GM19023 (cell line): ENCODE measurements around the gene RNF144B.
"Not testable (repeated sequence)": the region's sequence is repeated elsewhere in the genome, so short reads cannot be mapped to it uniquely, and the experiment has no call there.

Source experiments
- ATAC-seq: cut with Tn5 transposase; IDR thresholded peaks from one replicate; pipeline ENCODE4 v1.9.1; 2021; ENCODE audit warnings: mild to moderate bottlenecking, moderate library complexity; ENCODE audit not compliant: unreplicated experiment

RNF144B gene

GRCh38 chr6:18387061-18387721 is at the start of gene RNF144B:
RNF144B (plus strand) TSS chr6:18387350; CDS start chr6:18399535, 12,185 bp downstream.
- peak; percentile 89 for ATAC-seq

GRCh38 chr6:18339599-18339998 is 47.6 kb upstream of the RNF144B start:
- ATAC-seq: no peak

GRCh38 chr6:18340781-18341551 is 46.2 kb upstream of the RNF144B start:
- ATAC-seq: no peak

GRCh38 chr6:18342223-18342622 is 44.9 kb upstream of the RNF144B start:
- ATAC-seq: no peak

- ATAC-seq: no peak
Measured at GRCh38 chr6:18343741-18344140, 43.4 kb upstream of the RNF144B start.

- ATAC-seq: no peak
Measured at GRCh38 chr6:18347021-18347577, 40.1 kb upstream of the RNF144B start.

- ATAC-seq: no peak
Measured at GRCh38 chr6:18347866-18348265, 39.3 kb upstream of the RNF144B start.

GRCh38 chr6:18349386-18349785 is 37.8 kb upstream of the RNF144B start:
- no peak for ATAC-seq

- no peak for ATAC-seq
Measured at GRCh38 chr6:18350271-18350670, 36.9 kb upstream of the RNF144B start.

- ATAC-seq: no peak
Measured at GRCh38 chr6:18350712-18351111, 36.4 kb upstream of the RNF144B start.

- no peak for ATAC-seq
Measured at GRCh38 chr6:18352001-18352400, 35.1 kb upstream of the RNF144B start.

- ATAC-seq: no peak
Measured at GRCh38 chr6:18352842-18353241, 34.3 kb upstream of the RNF144B start.

GRCh38 chr6:18353251-18353650 is 33.9 kb upstream of the RNF144B start:
- ATAC-seq: no peak

- not testable (repeated sequence) for ATAC-seq
Measured at GRCh38 chr6:18357546-18357945, 29.6 kb upstream of the RNF144B start.

GRCh38 chr6:18359237-18359885 is 27.8 kb upstream of the RNF144B start:
- ATAC-seq: peak; percentile 95

- no peak for ATAC-seq
Measured at GRCh38 chr6:18360188-18360587, 27.0 kb upstream of the RNF144B start.

GRCh38 chr6:18362058-18362561 is 25.0 kb upstream of the RNF144B start:
- no peak for ATAC-seq

GRCh38 chr6:18363746-18364145 is 23.4 kb upstream of the RNF144B start:
- ATAC-seq: no peak

- not testable (repeated sequence) for ATAC-seq
Measured at GRCh38 chr6:18364561-18364960, 22.6 kb upstream of the RNF144B start.

GRCh38 chr6:18367371-18367770 is 19.8 kb upstream of the RNF144B start:
- ATAC-seq: no peak
